IPS-20b (cell line): Measurements from ENCODE around the gene OR8D4.
A peak's percentile ranks its signal among the peaks of the same experiment; 100 is the strongest.
"Not testable (repeated sequence)": the region's sequence is repeated elsewhere in the genome, so short reads cannot be mapped to it uniquely, and the experiment has no call there.

Source experiments
- H3K27ac ChIP-seq: one replicate; pipeline ENCODE4 v1.5.1; 2013; ENCODE audit warnings: low read length
- H3K27me3 ChIP-seq: 2 replicates; pipeline ENCODE4 v1.6.1; 2013; ENCODE audit warnings: mild to moderate bottlenecking, low read length, inconsistent platforms; ENCODE audit not compliant: insufficient read depth
- H3K36me3 ChIP-seq: 2 replicates; pipeline ENCODE4 v1.6.1; 2013; ENCODE audit warnings: low read depth, mild to moderate bottlenecking, inconsistent platforms, low read length, moderate library complexity; ENCODE audit not compliant: insufficient read depth
- H3K4me1 ChIP-seq: 2 replicates; pipeline ENCODE4 v1.6.1; 2013; ENCODE audit warnings: mild to moderate bottlenecking, control low read depth, inconsistent platforms, low read length, moderate library complexity; ENCODE audit not compliant: insufficient read depth
- H3K4me3 ChIP-seq: 2 replicates; pipeline ENCODE4 v1.5.1; 2013; ENCODE audit warnings: mild to moderate bottlenecking, low read length, inconsistent platforms
- H3K9ac ChIP-seq: 2 replicates; pipeline ENCODE4 v1.6.1; 2013; ENCODE audit warnings: low read depth, mild to moderate bottlenecking, inconsistent platforms, low read length, moderate library complexity
- H3K9me3 ChIP-seq: 2 replicates; pipeline ENCODE4 v1.6.1; 2013; ENCODE audit warnings: mild to moderate bottlenecking, low read depth, low read length, inconsistent platforms; ENCODE audit not compliant: insufficient read depth

The OR8D4 gene

DNA sequence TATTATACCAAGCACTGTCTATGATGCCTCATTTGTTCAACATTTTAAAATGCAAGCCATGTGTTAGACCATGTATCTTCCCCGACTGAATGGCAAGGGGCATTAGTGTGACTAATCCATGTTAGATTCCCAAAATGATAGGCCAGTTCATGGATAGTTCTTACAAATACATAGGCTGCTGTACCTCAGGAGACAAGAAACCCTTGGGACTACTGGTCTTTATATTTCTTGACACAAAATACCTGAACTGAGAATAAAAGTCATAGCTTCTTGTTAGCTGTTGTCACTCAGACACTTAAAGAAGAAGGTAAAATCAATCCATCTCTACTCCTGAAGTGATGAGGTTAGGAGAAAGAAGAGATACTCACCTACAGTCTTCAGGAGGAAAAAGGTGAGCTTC is at the start of gene OR8D4:
Gene OR8D4, plus strand, starts transcription at position 301 of the 400 bp plus-strand sequence. CDS start 4,265 bp downstream, outside the sequence.
- Histone ChIP-seq H3K9me3 (no peaks in the 10 kb centered on the region), H3K9ac (no peak within 1 kb of the TSS), H3K4me3 (no peak within 1 kb of the TSS), H3K27ac (no peak within 1 kb of the TSS), H3K36me3 (no peaks in the 10 kb centered on the region), H3K27me3 (no peaks in the 10 kb centered on the region), H3K4me1 (peaks cover 6% of the 10 kb centered on the region; the same call in 1 of the 2 replicates)

GRCh38 chr11:123852321-123852720 is 49.6 kb upstream of the OR8D4 start:
- Histone ChIP-seq H3K27me3 (no peaks in the 10 kb centered on the region), H3K4me3 (no peak overlapping the region), H3K4me1 (peaks cover 5% of the 10 kb centered on the region), H3K9ac (no peak overlapping the region), H3K27ac (no peak overlapping the region), H3K9me3 (peaks cover 4% of the 10 kb centered on the region; the same call in 1 of the 2 replicates), H3K36me3 (no peaks in the 10 kb centered on the region)

GRCh38 chr11:123853038-123853437 is 48.9 kb upstream of the OR8D4 start:
- peaks cover 5% of the 10 kb centered on the region for H3K4me1 ChIP-seq
- no peaks in the 10 kb centered on the region for H3K27me3 ChIP-seq
- no peak overlapping the region for H3K9ac ChIP-seq
- no peak overlapping the region for H3K27ac ChIP-seq
- no peaks in the 10 kb centered on the region for H3K36me3 ChIP-seq
- peaks cover 4% of the 10 kb centered on the region; the same call in 1 of the 2 replicates for H3K9me3 ChIP-seq
- no peak overlapping the region for H3K4me3 ChIP-seq

GRCh38 chr11:123856444-123856843 is 45.5 kb upstream of the OR8D4 start:
- Histone ChIP-seq H3K4me1 (peaks cover 27% of the 10 kb centered on the region), H3K4me3 (no peak overlapping the region), H3K9me3 (peaks cover 4% of the 10 kb centered on the region; the same call in 1 of the 2 replicates), H3K27me3 (no peaks in the 10 kb centered on the region), H3K27ac (no peak overlapping the region), H3K36me3 (no peaks in the 10 kb centered on the region), H3K9ac (no peak overlapping the region)

- H3K36me3 ChIP-seq, result no peaks in the 10 kb centered on the region
- peak overlapping the region; percentile 36; the same call in 1 of the 2 replicates for H3K4me3 ChIP-seq
- H3K4me1 ChIP-seq, result peaks cover 35% of the 10 kb centered on the region; the same call in 1 of the 2 replicates
- H3K27ac ChIP-seq, result no peak overlapping the region
- H3K9ac ChIP-seq, result 0 out of 2 replicates have a peak overlapping the region, but pooled peaks have one; percentile 5
- no peaks in the 10 kb centered on the region for H3K27me3 ChIP-seq
- peaks cover 4% of the 10 kb centered on the region; the same call in 1 of the 2 replicates for H3K9me3 ChIP-seq
These were observed 42.2 kb upstream of the OR8D4 start for GRCh38 chr11:123859731-123860130.

DNA sequence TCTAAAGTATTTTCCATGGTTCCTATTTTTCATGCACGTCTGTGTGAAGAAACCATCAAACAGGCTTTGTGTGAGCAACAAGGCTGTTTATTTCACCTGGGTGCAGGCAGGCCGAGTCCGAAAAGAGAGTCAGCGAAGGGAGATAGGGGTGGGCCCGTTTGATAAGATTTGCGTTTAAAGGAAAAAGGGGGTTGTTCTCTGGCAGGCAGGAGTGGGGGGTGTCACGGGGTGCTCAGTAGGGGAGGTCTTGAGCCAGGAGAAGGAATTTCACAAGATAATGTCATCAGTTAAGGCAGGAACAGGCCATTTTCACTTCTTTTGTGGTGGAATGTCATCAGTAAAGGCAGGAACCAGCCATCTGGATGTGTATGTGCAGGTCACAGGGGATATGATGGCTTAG is 36.7 kb upstream of the OR8D4 start:
- not testable (repeated sequence) for H3K9me3 ChIP-seq, H3K36me3 ChIP-seq, H3K27me3 ChIP-seq, H3K9ac ChIP-seq, H3K27ac ChIP-seq
- Histone ChIP-seq H3K4me1 (peaks cover 27% of the 10 kb centered on the region; the same call in 1 of the 2 replicates), H3K4me3 (peak overlapping the region; percentile 1; the same call in 1 of the 2 replicates)

DNA sequence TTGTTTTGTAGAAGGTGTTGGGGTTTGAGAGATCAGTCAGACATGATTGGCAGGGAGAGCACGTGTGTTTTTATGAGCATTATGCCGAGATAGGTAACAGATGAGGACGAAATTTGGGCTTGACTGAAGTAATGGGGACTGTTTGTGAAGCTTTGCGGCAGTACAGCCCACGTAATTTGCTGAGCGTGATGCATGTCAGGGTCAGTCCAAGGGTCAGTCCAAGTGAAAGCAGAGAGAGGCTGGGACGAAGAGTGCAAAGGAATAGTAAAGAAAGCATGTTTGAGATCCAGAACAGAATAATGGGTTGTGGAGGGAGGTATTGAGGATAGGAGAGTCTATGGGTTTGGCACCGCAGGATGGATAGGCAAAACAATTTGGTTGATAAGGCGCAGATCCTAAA is 34.2 kb upstream of the OR8D4 start:
- not testable (repeated sequence) for H3K27me3 ChIP-seq, H3K36me3 ChIP-seq, H3K9me3 ChIP-seq, H3K9ac ChIP-seq, H3K4me3 ChIP-seq, H3K27ac ChIP-seq
- peaks cover 14% of the 10 kb centered on the region; the same call in 1 of the 2 replicates for H3K4me1 ChIP-seq

GRCh38 chr11:123880912-123881311 is 21.1 kb upstream of the OR8D4 start:
- Histone ChIP-seq H3K27me3 (no peaks in the 10 kb centered on the region), H3K9me3 (no peaks in the 10 kb centered on the region)

GRCh38 chr11:123885570-123885969 is 16.4 kb upstream of the OR8D4 start, which contains the start of gene TMEM225:
TMEM225 (minus strand) TSS chr11:123885670; CDS start chr11:123885425, 245 bp downstream.
- Histone ChIP-seq H3K4me3 (no peak within 1 kb of the TSS), H3K36me3 (no peaks in the 10 kb centered on the region), H3K9ac (no peak within 1 kb of the TSS), H3K27me3 (no peaks in the 10 kb centered on the region), H3K4me1 (no peaks in the 10 kb centered on the region), H3K27ac (no peak within 1 kb of the TSS), H3K9me3 (no peaks in the 10 kb centered on the region)

More at GRCh38 chr11:123880912-123881311, 21.1 kb upstream of the OR8D4 start:
- Histone ChIP-seq H3K4me3 (no peak overlapping the region), H3K27ac (no peak overlapping the region), H3K4me1 (no peaks in the 10 kb centered on the region), H3K36me3 (no peaks in the 10 kb centered on the region), H3K9ac (no peak overlapping the region)

DNA sequence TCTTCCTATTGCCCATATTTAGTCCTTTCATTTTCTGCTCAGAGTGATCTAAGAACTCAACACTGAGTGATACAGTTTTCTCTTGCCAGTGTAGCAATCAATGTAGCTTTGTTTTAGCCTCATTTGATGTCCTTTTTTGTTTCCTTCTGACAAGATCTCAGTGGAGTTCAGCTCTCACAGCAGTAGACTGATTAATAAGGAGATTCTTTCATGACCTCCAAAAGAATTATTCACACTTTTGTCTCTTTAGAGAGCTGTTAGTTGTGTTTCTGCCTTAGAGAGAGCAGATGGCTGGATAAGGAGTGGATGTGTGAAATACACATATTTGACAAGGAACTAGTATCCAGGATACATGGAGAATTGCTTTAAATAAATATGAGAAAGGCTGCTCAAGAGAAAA is 9.9 kb upstream of the OR8D4 start:
- Histone ChIP-seq H3K27me3 (no peaks in the 10 kb centered on the region), H3K9ac (no peak overlapping the region), H3K4me3 (no peak overlapping the region), H3K4me1 (no peaks in the 10 kb centered on the region), H3K36me3 (no peaks in the 10 kb centered on the region), H3K9me3 (no peaks in the 10 kb centered on the region), H3K27ac (no peak overlapping the region)

DNA sequence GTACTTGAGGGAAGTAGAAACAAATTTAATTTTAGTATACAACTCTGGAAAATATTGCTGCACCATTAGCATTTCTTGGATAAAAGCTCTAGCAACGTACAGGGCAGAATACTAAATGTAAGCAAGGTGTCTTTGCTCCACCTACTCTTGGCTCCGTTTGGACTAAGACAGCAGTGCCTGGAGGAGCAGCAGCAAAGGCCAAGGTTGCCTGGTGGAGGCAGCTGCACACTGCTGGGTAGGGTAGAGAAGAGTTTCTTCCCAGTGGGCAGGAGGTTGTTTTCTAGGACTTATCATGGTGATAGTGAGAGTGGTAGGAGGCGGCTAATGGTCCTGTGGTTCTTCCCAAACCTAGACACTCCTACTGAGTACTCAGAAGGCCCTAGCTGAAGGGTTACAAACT is 2.2 kb upstream of the OR8D4 start:
- Histone ChIP-seq H3K36me3 (no peaks in the 10 kb centered on the region), H3K9me3 (no peaks in the 10 kb centered on the region), H3K4me3 (no peak overlapping the region), H3K9ac (no peak overlapping the region), H3K27ac (no peak overlapping the region), H3K27me3 (no peaks in the 10 kb centered on the region), H3K4me1 (peaks cover 6% of the 10 kb centered on the region; the same call in 1 of the 2 replicates)

- Histone ChIP-seq H3K27ac (no peak overlapping the region), H3K9me3 (no peaks in the 10 kb centered on the region), H3K4me1 (peaks cover 6% of the 10 kb centered on the region; the same call in 1 of the 2 replicates), H3K36me3 (no peaks in the 10 kb centered on the region), H3K9ac (no peak overlapping the region), H3K4me3 (no peak overlapping the region), H3K27me3 (no peaks in the 10 kb centered on the region)
These were observed 2.0 kb downstream of the OR8D4 start for GRCh38 chr11:123903932-123904331.
